A673 (cell line): Measurements from ENCODE around the gene AIMP2. TPM values are rescaled to one million over a fixed set of nuclear protein-coding genes. Genes with fewer than 3 reads are reported as not detected.

ENCODE experiments used
- BruUV-seq: library from RNA; stranded (reverse); fragments of 400-500 nt; replicated peaks from 2 replicates; lab custom pipeline; 2021; lab: Mats Ljungman, UMichigan
- CTCF ChIA-PET: fragments of 300-600 bp; sonication (Branson Sonifier 250); formaldehyde crosslinking; loops from one replicate; lab custom pipeline; 2022; ENCODE audit warnings: antibody characterized with exemption; lab: Charles Lee
- POLR2A ChIA-PET: fragments of 300-600 bp; sonication (Branson Sonifier 250); formaldehyde crosslinking; loops from one replicate; lab custom pipeline; 2022; ENCODE audit warnings: antibody characterized with exemption; ENCODE audit not compliant: low non-redundant PET; lab: Charles Lee
- DNase-seq: peaks from one replicate; pipeline ENCODE4 v3.0.0-alpha.2; 2015; ENCODE audit warnings: low spot score
- H3K27ac ChIP-seq: fragments of 200-600 bp; sonication (generic); 2 replicates; pipeline ENCODE4 v1.5.1; 2016; ENCODE audit warnings: mixed run types, low read depth, mild to moderate bottlenecking, mixed read lengths, antibody characterized with exemption, low read length; ENCODE audit not compliant: poor library complexity, severe bottlenecking
- H3K27me3 ChIP-seq: fragments of 200-600 bp; sonication (generic); replicated peaks from 2 replicates; pipeline ENCODE4 v1.6.1; 2017; ENCODE audit warnings: mixed run types, low read depth, mild to moderate bottlenecking, mixed read lengths, antibody characterized with exemption, low read length; ENCODE audit not compliant: insufficient read depth, poor library complexity
- H3K36me3 ChIP-seq: fragments of 200-600 bp; sonication (generic); 2 replicates; pipeline ENCODE4 v1.6.1; 2016; ENCODE audit warnings: mixed run types, mild to moderate bottlenecking, mixed read lengths, antibody characterized with exemption, low read length; ENCODE audit not compliant: insufficient read depth, poor library complexity, severe bottlenecking
- H3K4me1 ChIP-seq: fragments of 200-600 bp; sonication (generic); 2 replicates; pipeline ENCODE4 v1.6.1; 2017; ENCODE audit warnings: mixed run types, mild to moderate bottlenecking, mixed read lengths, antibody characterized with exemption, low read length; ENCODE audit not compliant: insufficient read depth, poor library complexity, severe bottlenecking
- H3K4me3 ChIP-seq: fragments of 200-600 bp; sonication (generic); 2 replicates; pipeline ENCODE4 v1.5.1; 2016; ENCODE audit warnings: low read depth, mixed run types, mild to moderate bottlenecking, mixed read lengths, low read length; ENCODE audit not compliant: poor library complexity, severe bottlenecking
- H3K9me3 ChIP-seq: fragments of 200-600 bp; sonication (generic); 2 replicates; pipeline ENCODE4 v1.6.1; 2016; ENCODE audit warnings: mixed run types, low read depth, mild to moderate bottlenecking, mixed read lengths, antibody characterized with exemption, low read length; ENCODE audit not compliant: poor library complexity, severe bottlenecking
- EZH2 ChIP-seq: fragments of 200-600 bp; sonication (generic); IDR thresholded peaks from 2 replicates; pipeline ENCODE4 v1.6.1; 2017; ENCODE audit warnings: borderline replicate concordance, low read depth, mild to moderate bottlenecking, mixed read lengths, antibody characterized with exemption, low read length; ENCODE audit not compliant: poor library complexity, severe bottlenecking
- intact Hi-C: fragments of 100-400 bp; cut with micrococcal nuclease; formaldehyde crosslinking; loops from one replicate; pipeline ENCODE4 v1.10.0; 2022; ENCODE audit not compliant: unreplicated experiment
- total RNA-seq: library from RNA; stranded (reverse); gene quantifications from 2 replicates; pipeline ENCODE4 v1.2.3, GENCODE V29; 2021
- TF ChIP-seq, protein P1 (sequence below): fragments of 300-800, 200-600 bp; sonication (generic); conservative IDR thresholded peaks from 2 replicates; pipeline ENCODE4 v1.5.1; 2017; ENCODE audit warnings: low read depth, mild to moderate bottlenecking, antibody characterized with exemption, low read length, moderate library complexity, mixed read lengths

The AIMP2 gene
- total RNA-seq, 1 experiment from 2014 or later: 90.1 TPM

DNA sequence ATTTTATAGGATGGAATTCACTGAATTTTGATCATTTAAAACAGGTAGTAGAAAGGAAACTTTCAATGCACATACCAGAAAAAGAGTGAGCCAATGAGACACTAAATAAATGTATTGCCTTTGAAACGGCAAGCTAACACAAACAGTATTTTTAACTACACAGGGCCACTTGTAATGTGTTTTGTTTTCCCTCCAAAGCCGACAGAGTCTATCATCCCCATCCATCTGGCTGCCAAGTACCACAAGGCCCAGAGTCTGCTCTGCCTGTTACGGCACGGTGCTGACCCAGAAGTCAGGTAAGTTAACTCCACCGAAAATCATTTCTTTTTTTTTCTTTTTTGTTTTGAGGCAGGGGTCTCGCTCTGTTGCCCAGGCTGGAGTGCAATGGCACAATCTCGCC lies 23.6 kb downstream of the AIMP2 start:
- H3K4me1 ChIP-seq: no peaks in the 10 kb centered on the region
- DNase-seq: no peak
- no peaks in the 10 kb centered on the region for H3K27me3 ChIP-seq
- TF ChIP-seq, protein P1, sequence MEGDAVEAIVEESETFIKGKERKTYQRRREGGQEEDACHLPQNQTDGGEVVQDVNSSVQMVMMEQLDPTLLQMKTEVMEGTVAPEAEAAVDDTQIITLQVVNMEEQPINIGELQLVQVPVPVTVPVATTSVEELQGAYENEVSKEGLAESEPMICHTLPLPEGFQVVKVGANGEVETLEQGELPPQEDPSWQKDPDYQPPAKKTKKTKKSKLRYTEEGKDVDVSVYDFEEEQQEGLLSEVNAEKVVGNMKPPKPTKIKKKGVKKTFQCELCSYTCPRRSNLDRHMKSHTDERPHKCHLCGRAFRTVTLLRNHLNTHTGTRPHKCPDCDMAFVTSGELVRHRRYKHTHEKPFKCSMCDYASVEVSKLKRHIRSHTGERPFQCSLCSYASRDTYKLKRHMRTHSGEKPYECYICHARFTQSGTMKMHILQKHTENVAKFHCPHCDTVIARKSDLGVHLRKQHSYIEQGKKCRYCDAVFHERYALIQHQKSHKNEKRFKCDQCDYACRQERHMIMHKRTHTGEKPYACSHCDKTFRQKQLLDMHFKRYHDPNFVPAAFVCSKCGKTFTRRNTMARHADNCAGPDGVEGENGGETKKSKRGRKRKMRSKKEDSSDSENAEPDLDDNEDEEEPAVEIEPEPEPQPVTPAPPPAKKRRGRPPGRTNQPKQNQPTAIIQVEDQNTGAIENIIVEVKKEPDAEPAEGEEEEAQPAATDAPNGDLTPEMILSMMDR: no peak
- no peak for TF ChIP-seq EZH2
- BruUV-seq: no TSS peak
- CTCF ChIA-PET: no interaction called here
- H3K4me3 ChIP-seq: no peak overlapping the region
- H3K27ac ChIP-seq: no peak overlapping the region
- POLR2A ChIA-PET: no interaction called here
- H3K9me3 ChIP-seq: no peaks in the 10 kb centered on the region
- intact Hi-C loops: no loop called here
- peaks cover 51% of the 10 kb centered on the region for H3K36me3 ChIP-seq

DNA sequence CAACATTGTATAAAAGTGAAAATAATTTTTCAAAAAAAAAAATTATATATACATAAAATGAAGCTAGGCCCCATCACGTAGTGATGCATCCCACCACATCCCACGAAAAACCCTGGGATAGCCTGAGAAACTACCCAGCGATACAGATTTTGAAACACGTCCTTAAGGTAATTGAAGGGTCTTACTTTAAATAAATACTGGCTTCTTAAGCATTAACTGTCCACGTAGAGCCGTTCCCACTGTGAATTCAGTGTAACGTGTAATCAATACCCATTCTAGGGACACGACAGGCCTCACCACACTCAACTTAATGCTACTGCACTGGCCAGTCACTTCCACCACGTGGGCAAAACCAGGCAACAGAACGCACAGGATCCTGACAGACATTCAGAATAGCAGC lies 26.1 kb downstream of the AIMP2 start:
- no peaks in the 10 kb centered on the region for H3K9me3 ChIP-seq
- no peak for TF ChIP-seq EZH2
- TF ChIP-seq, protein P1: no peak
- no peak for DNase-seq
- BruUV-seq: no TSS peak
- peaks cover 63% of the 10 kb centered on the region for H3K36me3 ChIP-seq
- intact Hi-C loops: no loop called here
- POLR2A ChIA-PET: no interaction called here
- CTCF ChIA-PET: no interaction called here
- H3K4me3 ChIP-seq: no peak overlapping the region
- no peaks in the 10 kb centered on the region for H3K27me3 ChIP-seq
- H3K27ac ChIP-seq: no peak overlapping the region
- H3K4me1 ChIP-seq: no peaks in the 10 kb centered on the region

GRCh38 chr7:6035686-6036085 lies 26.6 kb downstream of the AIMP2 start:
- Histone ChIP-seq H3K9me3 (no peaks in the 10 kb centered on the region), H3K27me3 (no peaks in the 10 kb centered on the region), H3K27ac (no peak overlapping the region), H3K4me3 (no peak overlapping the region), H3K36me3 (peaks cover 68% of the 10 kb centered on the region), H3K4me1 (no peaks in the 10 kb centered on the region)
- intact Hi-C loops: no loop called here
- TF ChIP-seq, protein P1: no peak
- no peak for TF ChIP-seq EZH2
- POLR2A ChIA-PET: no interaction called here
- DNase-seq: no peak
- CTCF ChIA-PET: no interaction called here
- BruUV-seq: no TSS peak
